Thyroid gland (tissue), 4 donors: ENCODE results near the gene TYK2.

ENCODE experiments used
- POLR2A ChIP-seq, 2 donors: fragments of 450-650 bp; IDR thresholded peaks; one replicate each; pipeline ENCODE4 v1.6.1; 2017; ENCODE audit warnings: antibody characterized with exemption in 2 of 2, mild to moderate bottlenecking in 2 of 2, moderate library complexity in 1 of 2
- TF ChIP-seq, protein P1 (sequence below), 6 experiments: fragments of 200-600 bp in 3 of 6; fragments of 450-650 bp in 3 of 6; sonication (generic) in 3 of 6; IDR thresholded peaks; one replicate each; pipeline ENCODE4 v1.5.1; 2016 to 2019; ENCODE audit warnings: antibody characterized with exemption in 6 of 6, mild to moderate bottlenecking in 2 of 6, inconsistent platforms in 1 of 6, moderate library complexity in 1 of 6

DNA sequence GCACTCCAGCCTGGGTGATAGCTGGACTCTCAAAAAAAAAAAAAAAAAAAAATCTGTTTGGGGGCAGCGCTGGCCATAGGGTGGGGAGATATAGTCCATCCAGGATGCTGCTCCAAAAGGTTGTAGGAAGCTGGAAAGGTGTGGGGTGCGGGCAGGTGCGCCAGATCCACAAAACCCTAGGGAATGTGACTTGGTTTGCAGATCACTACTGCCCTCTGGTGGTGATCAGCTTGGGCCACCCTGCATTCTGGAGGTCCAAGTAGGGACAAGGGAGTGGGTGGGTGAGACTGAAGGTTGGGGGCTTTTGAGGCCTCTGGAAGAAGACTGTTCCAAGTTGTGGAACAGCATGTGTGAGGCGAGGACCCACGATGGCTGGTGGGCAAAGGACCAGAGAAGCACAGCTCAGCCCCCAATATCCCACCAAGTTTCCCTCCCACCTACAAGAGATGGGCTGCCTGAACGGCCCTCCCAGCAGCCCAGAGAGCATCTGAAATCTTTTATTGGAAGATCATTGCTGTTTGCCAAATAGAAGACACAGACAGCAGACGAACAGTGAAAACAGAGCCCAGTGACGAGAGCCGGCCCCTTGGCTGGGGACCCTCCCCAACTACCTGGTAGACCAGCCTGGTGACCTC, 10.4 kb upstream of the TYK2 start:
- TF ChIP-seq POLR2A (IDR thresholded peaks at IDR 0.05): no peak
- TF ChIP-seq, protein P1, sequence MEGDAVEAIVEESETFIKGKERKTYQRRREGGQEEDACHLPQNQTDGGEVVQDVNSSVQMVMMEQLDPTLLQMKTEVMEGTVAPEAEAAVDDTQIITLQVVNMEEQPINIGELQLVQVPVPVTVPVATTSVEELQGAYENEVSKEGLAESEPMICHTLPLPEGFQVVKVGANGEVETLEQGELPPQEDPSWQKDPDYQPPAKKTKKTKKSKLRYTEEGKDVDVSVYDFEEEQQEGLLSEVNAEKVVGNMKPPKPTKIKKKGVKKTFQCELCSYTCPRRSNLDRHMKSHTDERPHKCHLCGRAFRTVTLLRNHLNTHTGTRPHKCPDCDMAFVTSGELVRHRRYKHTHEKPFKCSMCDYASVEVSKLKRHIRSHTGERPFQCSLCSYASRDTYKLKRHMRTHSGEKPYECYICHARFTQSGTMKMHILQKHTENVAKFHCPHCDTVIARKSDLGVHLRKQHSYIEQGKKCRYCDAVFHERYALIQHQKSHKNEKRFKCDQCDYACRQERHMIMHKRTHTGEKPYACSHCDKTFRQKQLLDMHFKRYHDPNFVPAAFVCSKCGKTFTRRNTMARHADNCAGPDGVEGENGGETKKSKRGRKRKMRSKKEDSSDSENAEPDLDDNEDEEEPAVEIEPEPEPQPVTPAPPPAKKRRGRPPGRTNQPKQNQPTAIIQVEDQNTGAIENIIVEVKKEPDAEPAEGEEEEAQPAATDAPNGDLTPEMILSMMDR (IDR thresholded peaks at IDR 0.05): peak; percentile 48 to 84 (median 70)
